K562 (cell line): Measurements from ENCODE around the gene PDLIM4. TPM values are rescaled to one million over a fixed set of nuclear protein-coding genes. Genes with fewer than 3 reads are reported as not detected.

ENCODE experiments used
- ATAC-seq: fragments of 200-7000 bp; cut with Tn5 transposase; 3 replicates; pipeline ENCODE4 v1.9.1; 2020; ENCODE audit warnings: moderate library complexity
- BruUV-seq: library from RNA; stranded (reverse); fragments of 400-500 nt; replicated peaks from 2 replicates; lab custom pipeline; 2021; lab: Mats Ljungman, UMichigan
- CTCF ChIA-PET: fragments of 300-600 bp; formaldehyde crosslinking; extraction: SDS; loops from one replicate; lab custom pipeline; 2021; ENCODE audit warnings: low intra/inter-chr PET ratio; lab: Yijun Ruan, JAX
- POLR2A ChIA-PET: fragments of 300-600, 350-650 bp; sonication (Branson Sonifier 250); formaldehyde crosslinking; extraction: SDS; loops from one replicate; lab custom pipeline; 2021; ENCODE audit warnings: antibody characterized with exemption, inconsistent platforms; lab: Yijun Ruan, JAX
- DNase-seq, 4 experiments: peaks; one replicate each; pipeline versions ENCODE4 v3.0.0 to v3.0.0-alpha.2; 2011 to 2018; ENCODE audit warnings: low spot score in 3 of 4, mixed read lengths in 3 of 4; ENCODE audit errors: extremely low read depth in 1 of 4
- FAIRE-seq: peaks from 2 replicates; lab custom pipeline; 2011; peaks lifted over from hg19 to GRCh38; lab: Jason Lieb, UNC
- H2AFZ ChIP-seq: 2 replicates; pipeline ENCODE4 v1.6.0; 2011; ENCODE audit warnings: low read depth, low read length, control low read depth, inconsistent platforms
- H3K27ac ChIP-seq: fragments of 200-600 bp; 3 replicates; pipeline ENCODE4 v1.8.0; 2011; ENCODE audit warnings: low read depth, mild to moderate bottlenecking, control low read depth, inconsistent platforms, low read length, moderate library complexity, mixed read lengths; ENCODE audit errors: extremely low read depth
- H3K27me3 ChIP-seq, 2 experiments: fragments of 300-600 bp in 1 of 2; 2 replicates in 1 of 2; 3 replicates in 1 of 2; pipeline versions ENCODE4 v1.6.0 to v1.8.0; 2011; ENCODE audit warnings: inconsistent platforms in 2 of 2, low read length in 2 of 2, mild to moderate bottlenecking in 1 of 2, mixed read lengths in 1 of 2, moderate library complexity in 1 of 2; ENCODE audit not compliant: control insufficient read depth in 2 of 2, insufficient read depth in 2 of 2
- H3K36me3 ChIP-seq: fragments of 300-600 bp; 3 replicates; pipeline ENCODE4 v1.8.0; 2011; ENCODE audit warnings: mild to moderate bottlenecking, low read length, inconsistent platforms; ENCODE audit not compliant: control insufficient read depth, insufficient read depth
- H3K4me1 ChIP-seq, 2 experiments: fragments of 200-600 bp in 1 of 2; replicated peaks in 1 of 2; 2 replicates in 1 of 2; 3 replicates in 1 of 2; pipeline versions ENCODE4 v1.5.1 to v1.8.0; 2011; ENCODE audit warnings: inconsistent platforms in 2 of 2, low read length in 2 of 2, mild to moderate bottlenecking in 1 of 2, mixed read lengths in 1 of 2, moderate library complexity in 1 of 2; ENCODE audit not compliant: control insufficient read depth in 2 of 2, insufficient read depth in 2 of 2
- H3K4me2 ChIP-seq: 2 replicates; pipeline ENCODE4 v1.6.1; 2011; ENCODE audit warnings: low read length, control low read depth, inconsistent platforms, mixed read lengths; ENCODE audit not compliant: insufficient read depth
- H3K4me3 ChIP-seq: fragments of 200-600 bp; sonication (generic), shearing (Covaris generic); 2 replicates; pipeline ENCODE4 v1.5.1; 2016; ENCODE audit warnings: control low read depth, inconsistent platforms
- H3K79me2 ChIP-seq: fragments of 200-600 bp; 3 replicates; pipeline ENCODE4 v1.8.0; 2011; ENCODE audit warnings: low read length, inconsistent platforms; ENCODE audit not compliant: control insufficient read depth, insufficient read depth
- H3K9ac ChIP-seq, 2 experiments: 2 replicates each; pipeline versions ENCODE4 v1.6.0 to v1.6.1; 2011; ENCODE audit warnings: low read depth in 2 of 2, low read length in 2 of 2, control low read depth in 1 of 2, inconsistent platforms in 1 of 2, mild to moderate bottlenecking in 1 of 2, mixed read lengths in 1 of 2; ENCODE audit not compliant: insufficient read depth in 1 of 2
- H3K9me1 ChIP-seq: one replicate; pipeline ENCODE4 v1.6.0; 2011; ENCODE audit warnings: inconsistent platforms, mild to moderate bottlenecking, low read length, moderate library complexity; ENCODE audit not compliant: control insufficient read depth, insufficient read depth
- H3K9me3 ChIP-seq: replicated peaks from 2 replicates; pipeline ENCODE4 v1.5.1; 2011; ENCODE audit warnings: low read depth, low read length, inconsistent platforms; ENCODE audit not compliant: control insufficient read depth, insufficient read depth
- H4K20me1 ChIP-seq: replicated peaks from 2 replicates; pipeline ENCODE4 v1.6.1; 2011; ENCODE audit warnings: low read length, inconsistent platforms, mixed read lengths; ENCODE audit not compliant: control insufficient read depth, insufficient read depth
- BDP1 ChIP-seq: IDR thresholded peaks from 3 replicates; pipeline ENCODE4 v1.6.1; 2011; ENCODE audit not compliant: insufficient read length, insufficient read depth
- CEBPG ChIP-seq, 3 experiments: fragments of 200-800 bp in 1 of 3; sonication (Bioruptor generic) in 1 of 3; sonication (generic) in 1 of 3; formaldehyde crosslinking in 1 of 3; IDR thresholded peaks in 2 of 3; conservative IDR thresholded peaks in 1 of 3; 2 replicates each; pipeline versions ENCODE4 v1.6.1 to v1.8.0; 2016 to 2022; ENCODE audit warnings: missing compliant biosample characterization in 2 of 3, missing genetic modification characterization in 2 of 3, mild to moderate bottlenecking in 1 of 3, missing genetic modification reagents in 1 of 3
- ELF1 ChIP-seq: fragments of 200-800 bp; sonication (Bioruptor generic); IDR thresholded peaks from 2 replicates; pipeline ENCODE4 v1.6.1; 2016; ENCODE audit warnings: missing genetic modification characterization, missing compliant biosample characterization
- MYNN ChIP-seq, 2 experiments: sonication (generic); formaldehyde crosslinking in 1 of 2; IDR thresholded peaks; 2 replicates each; pipeline versions ENCODE4 v1.5.0 to v1.6.1; 2016 to 2020; ENCODE audit warnings: antibody characterized with exemption in 1 of 2, missing genetic modification reagents in 1 of 2
- PTBP1 ChIP-seq: fragments of 200-400 bp; formaldehyde crosslinking; IDR thresholded peaks from 2 replicates; pipeline ENCODE4 v1.6.1; 2017; ENCODE audit warnings: low read depth, low read length
- RBM25 ChIP-seq: fragments of 200-400 bp; formaldehyde crosslinking; IDR thresholded peaks from 2 replicates; pipeline ENCODE4 v1.6.1; 2018; ENCODE audit warnings: low read length, low read depth, moderate library complexity; ENCODE audit not compliant: severe bottlenecking
- RBM39 ChIP-seq: fragments of 200-400 bp; formaldehyde crosslinking; optimal IDR thresholded peaks from 2 replicates; pipeline ENCODE3; 2018; ENCODE audit warnings: low read depth, low read length
- RUNX1 ChIP-seq: sonication (generic); IDR thresholded peaks from 2 replicates; pipeline ENCODE4 v1.6.1; 2016; ENCODE audit warnings: antibody characterized with exemption, low read depth
- SP2 ChIP-seq: IDR thresholded peaks from 2 replicates; pipeline ENCODE4 v1.6.1; 2011; ENCODE audit warnings: mild to moderate bottlenecking, low read depth, low read length, moderate library complexity; ENCODE audit not compliant: poor library complexity, severe bottlenecking; ENCODE audit errors: extremely low read depth
- THRAP3 ChIP-seq: fragments of 450-650 bp; IDR thresholded peaks from 2 replicates; pipeline ENCODE4 v1.6.1; 2016; ENCODE audit warnings: mild to moderate bottlenecking, inconsistent platforms, borderline replicate concordance
- XRCC5 ChIP-seq: fragments of 200-400 bp; formaldehyde crosslinking; IDR thresholded peaks from 2 replicates; pipeline ENCODE4 v1.6.1; 2017; ENCODE audit warnings: low read depth, mild to moderate bottlenecking, low read length
- ZC3H8 ChIP-seq: fragments of 450-650 bp; IDR thresholded peaks from 2 replicates; pipeline ENCODE4 v1.6.1; 2017
- ZNF431 ChIP-seq: sonication (generic); formaldehyde crosslinking; IDR thresholded peaks from 2 replicates; pipeline ENCODE4 v1.8.0; 2022; ENCODE audit warnings: mild to moderate bottlenecking, missing genetic modification reagents
- ZNF583 ChIP-seq: fragments of 250-450 bp; sonication (Bioruptor Pico); IDR thresholded peaks from 2 replicates; pipeline ENCODE4 v1.4.0; 2020
- ZNF586 ChIP-seq: fragments of 450-650 bp; formaldehyde crosslinking; conservative IDR thresholded peaks from 2 replicates; pipeline ENCODE4 v1.4.0; 2020; ENCODE audit warnings: mild to moderate bottlenecking, moderate library complexity
- WGBS: fragments of 100-300 bp; shearing (Covaris generic); methylation state at CpG from one replicate; pipeline ENCODE4 v1.1.6; 2016; ENCODE audit warnings: low coverage, mixed read lengths; ENCODE audit not compliant: insufficient coverage; ENCODE audit errors: missing lambda C conversion rate; 5-methylcytosine and 5-hydroxymethylcytosine counted together
- in situ Hi-C: fragments of 300-500 bp; cut with MboI; formaldehyde crosslinking; loops from 4 replicates; pipeline ENCODE4 v1.15.0; 2018; ENCODE audit warnings: inconsistent platforms, mixed read lengths
- intact Hi-C: fragments of 100-400 bp; cut with micrococcal nuclease; formaldehyde crosslinking; loops from 2 replicates; pipeline ENCODE4 v1.14.2; 2022
- polyA plus RNA-seq, 8 experiments: library from polyadenylated mRNA; depleted of rRNA in 4 of 8; stranded (reverse) in 5 of 8; unstranded in 3 of 8; fragments of >200 nt; fragmentation: Nextera tagmentation in 2 of 8; fragmentation: Illumina TruSeq in 1 of 8; extraction: Ambion mirVana in 2 of 8; extraction: Trizol in 1 of 8; gene quantifications; 2 replicates each; pipeline versions ENCODE4 v1.2.1 to v1.2.3, GENCODE V29; 2011 to 2014; ENCODE audit warnings: inconsistent platforms in 1 of 8, missing spikeins in 1 of 8
- total RNA-seq, 7 experiments: library from RNA; depleted of rRNA in 6 of 7; stranded (reverse); fragments of >200 nt in 6 of 7; fragmentation: Illumina TruSeq in 2 of 7; extraction: Trizol in 2 of 7; gene quantifications; 2 replicates each; pipeline versions ENCODE4 v1.2.1 to v1.2.3, GENCODE V29; 2011 to 2021; ENCODE audit warnings: low replicate concordance in 1 of 7

PDLIM4 gene
- total and polyA plus RNA-seq, 9 of the 15 experiments (the other 6 are each of a cell fraction or from before 2014, with no cell fraction given): 0.28 to 32.8 (median 13.1) TPM

GRCh38 chr5:132321109-132321721, 63.7 kb downstream of the PDLIM4 start:
- H3K4me1 ChIP-seq: peaks cover 25 to 37% of the 10 kb centered on the region in 2 experiments; a peak in 4 of 5 replicates
- TF ChIP-seq ZNF431 (CRISPR knock-in tag) (no peak), MYNN (IDR thresholded peaks at IDR 0.05) (peak; percentile 67; the same call in 1 of the 2 replicates), MYNN (CRISPR knock-in tag; IDR thresholded peaks at IDR 0.05) (no peak)
- FAIRE-seq (no peak), ATAC-seq (no peak), DNase-seq (no peak)
- H3K27ac ChIP-seq: no peak overlapping the region
- in situ Hi-C loops: no loop called here
- POLR2A ChIA-PET: interaction anchor here (0.7 kb wide), 1 partner anchor 10 kb away, joined by 3 read pairs; no protein-coding TSS in a partner anchor
- H3K9me1 ChIP-seq: no peaks in the 10 kb centered on the region
- no peak overlapping the region for H3K4me3 ChIP-seq
- intact Hi-C loops: no loop called here
- no TSS peak for BruUV-seq
- no peaks in the 10 kb centered on the region for H3K9me3 ChIP-seq
- no peak overlapping the region for H3K4me2 ChIP-seq
- CTCF ChIA-PET: no interaction called here
- no peaks in the 10 kb centered on the region for H4K20me1 ChIP-seq
- H3K9ac ChIP-seq: peak overlapping the region in 1 of 2 experiments; percentile 19; a peak in 1 of 4 replicates
- H2AFZ ChIP-seq: no peak overlapping the region
- H3K36me3 ChIP-seq: peaks cover 34% of the 10 kb centered on the region
- no peaks in the 10 kb centered on the region for H3K27me3 ChIP-seq
- WGBS: 100% methylated on average over 2 of the region's 3 CpGs
- H3K79me2 ChIP-seq: 0 out of 3 replicates have a peak, but pooled peaks cover 10% of the 10 kb centered on the region

GRCh38 chr5:132322266-132322665, 64.8 kb downstream of the PDLIM4 start:
- in situ Hi-C loops (no loop called here), intact Hi-C loops (no loop called here)
- WGBS: 89% methylated on average over 11 of the region's 11 CpGs
- H3K4me1 ChIP-seq: peaks cover 21 to 28% of the 10 kb centered on the region in 2 experiments; a peak in 4 of 5 replicates
- H3K9ac ChIP-seq: peak overlapping the region in 1 of 2 experiments; percentile 72; a peak in 2 of 4 replicates
- H3K27ac ChIP-seq: no peak overlapping the region
- H3K4me3 ChIP-seq: no peak overlapping the region
- CTCF ChIA-PET: no interaction called here
- BruUV-seq: no TSS peak
- ATAC-seq (no peak), FAIRE-seq (no peak), DNase-seq (no peak)
- no peak overlapping the region for H2AFZ ChIP-seq
- no peaks in the 10 kb centered on the region for H4K20me1 ChIP-seq
- POLR2A ChIA-PET: interaction anchor here (0.6 to 0.7 kb wide), 2 partner anchors 11 to 74 kb away, joined by 3 read pairs; no protein-coding TSS in a partner anchor
- H3K9me3 ChIP-seq: no peaks in the 10 kb centered on the region
- H3K4me2 ChIP-seq: no peak overlapping the region
- no peaks in the 10 kb centered on the region for H3K9me1 ChIP-seq
- H3K79me2 ChIP-seq: 0 out of 3 replicates have a peak, but pooled peaks cover 3% of the 10 kb centered on the region
- peaks cover 27% of the 10 kb centered on the region for H3K36me3 ChIP-seq
- H3K27me3 ChIP-seq: no peaks in the 10 kb centered on the region
- TF ChIP-seq XRCC5 (no peak), RBM39 (no peak), RUNX1 (no peak), ELF1 (no peak), BDP1 (no peak), SP2 (no peak), THRAP3 (no peak), ZNF586 (no peak), ZC3H8 (no peak), PTBP1 (no peak), ZNF583 (CRISPR knock-in tag) (no peak), CEBPG (CRISPR knock-in tag; IDR thresholded peaks at IDR 0.05) (no peak), CEBPG (tag; conservative IDR thresholded peaks at IDR 0.05 in 1 of 2, IDR thresholded peaks at IDR 0.05 in 1 of 2) (no peak), RBM25 (no peak)
